H54 (cell line): Measurements from ENCODE around the gene RAD9A.

ENCODE experiments used
- DNase-seq: peaks from one replicate; pipeline ENCODE4 v3.0.0; 2011; ENCODE audit warnings: low spot score, mixed read lengths; ENCODE audit not compliant: insufficient read length
- FAIRE-seq: peaks from 3 replicates; lab custom pipeline; 2011; peaks lifted over from hg19 to GRCh38; lab: Jason Lieb, UNC
- POLR2A ChIP-seq: IDR thresholded peaks from 2 replicates; pipeline ENCODE4 v1.6.1; 2011; ENCODE audit warnings: low read depth, mild to moderate bottlenecking, low read length

RAD9A gene

GRCh38 chr11:67441731-67442351 is 50.1 kb downstream of the RAD9A start:
- TF ChIP-seq POLR2A, result no peak
- DNase-seq (no peak), FAIRE-seq (no peak)

DNA sequence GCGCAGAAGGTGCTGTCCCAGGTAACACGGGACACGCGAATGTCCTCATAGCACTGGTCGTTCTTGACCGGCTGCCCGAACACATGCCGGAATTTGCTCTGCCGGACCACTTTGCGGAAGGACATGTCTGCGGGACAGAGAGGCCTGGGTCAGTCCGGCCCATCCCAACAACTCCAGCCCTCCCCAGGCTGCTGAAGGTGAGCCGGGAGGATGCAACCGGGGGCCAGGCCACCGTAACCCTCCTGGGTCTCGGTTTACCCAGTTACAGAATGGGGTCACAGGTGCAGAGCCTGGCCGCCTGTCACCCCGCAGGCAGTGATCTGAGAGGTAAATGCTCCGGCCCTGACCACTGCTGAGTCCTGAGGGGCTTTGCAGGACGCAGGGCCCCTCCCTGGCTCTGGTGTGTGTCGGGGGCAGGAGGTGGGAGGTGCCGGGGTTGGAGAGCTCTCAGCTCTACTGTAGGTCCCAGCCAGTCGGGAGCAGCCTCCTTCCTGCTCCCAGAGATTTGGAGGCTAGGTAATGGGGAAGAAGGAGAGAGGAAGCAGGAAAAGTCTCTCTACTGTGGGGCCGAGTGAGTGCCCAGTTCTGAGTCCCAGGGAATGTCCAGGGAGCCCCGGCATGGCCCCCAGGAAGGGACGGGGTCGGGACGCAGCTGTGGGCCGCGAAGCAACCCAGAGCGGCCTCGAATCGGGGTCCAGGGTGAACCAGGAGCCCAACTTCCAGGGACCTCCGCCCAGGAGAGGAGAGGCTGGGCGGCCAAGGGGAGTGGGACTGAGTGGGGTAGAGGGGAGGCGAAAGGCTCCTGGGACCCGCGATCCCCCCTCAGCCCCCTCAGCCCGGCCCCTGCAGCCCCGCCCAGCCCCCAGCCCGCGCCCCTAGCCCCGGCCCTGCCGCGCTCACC is 51.0 kb downstream of the RAD9A start:
- TF ChIP-seq POLR2A, result no peak
- DNase-seq (no peak), FAIRE-seq (no peak)

GRCh38 chr11:67445515-67445914 is 53.7 kb downstream of the RAD9A start:
- FAIRE-seq (no peak), DNase-seq (no peak)
- no peak for TF ChIP-seq POLR2A
